DND-41 (cell line): ENCODE measurements around the gene EXOC3L1.

Source experiments
- CTCF ChIP-seq: IDR thresholded peaks from 2 replicates; pipeline ENCODE4 v1.5.1; 2012; ENCODE audit warnings: borderline replicate concordance, low read length, moderate library complexity, mild to moderate bottlenecking; ENCODE audit not compliant: poor library complexity, severe bottlenecking; ENCODE audit errors: extremely low read depth
- EZH2 ChIP-seq: IDR thresholded peaks from 3 replicates; pipeline ENCODE4 v1.6.1; 2012; ENCODE audit warnings: borderline replicate concordance, low read depth, mild to moderate bottlenecking, moderate library complexity, low read length, inconsistent platforms; ENCODE audit not compliant: severe bottlenecking

GRCh38 chr16:67194260-67194659, 4.3 kb upstream of the EXOC3L1 start:
- TF ChIP-seq CTCF (no peak), EZH2 (no peak)
